ENCODE measurements around the gene SVEP1.

SVEP1 gene

GRCh38 chr9:110316261-110317075, 263.1 kb downstream of the SVEP1 start:
- no peak for DNase-seq

Measured in CD4-positive, alpha-beta T cell treated with Interleukin-17A for 4 hours (primary cell).